Suprapubic skin (tissue), 4 donors: ENCODE data around the gene SLC4A7. TPM values are rescaled to one million over a fixed set of nuclear protein-coding genes. Genes with fewer than 3 reads are reported as not detected.

ENCODE experiments used
- DNase-seq, 2 donors: peaks; one replicate each; pipeline ENCODE4 v3.0.0-alpha.2; 2019; ENCODE audit warnings: low spot score in 2 of 2
- H3K27ac ChIP-seq: fragments of 200-600 bp; sonication (generic); one replicate; pipeline ENCODE4 v1.5.1; 2019
- H3K27me3 ChIP-seq: fragments of 200-600 bp; sonication (generic); one replicate; pipeline ENCODE4 v1.5.1; 2019
- H3K36me3 ChIP-seq: fragments of 200-600 bp; sonication (generic); one replicate; pipeline ENCODE4 v1.5.1; 2019
- H3K4me1 ChIP-seq: fragments of 200-600 bp; sonication (generic); one replicate; pipeline ENCODE4 v1.5.1; 2019
- H3K4me3 ChIP-seq: fragments of 200-600 bp; sonication (generic); one replicate; pipeline ENCODE4 v1.5.1; 2019; ENCODE audit warnings: mild to moderate bottlenecking
- H3K9me3 ChIP-seq: fragments of 200-600 bp; sonication (generic); one replicate; pipeline ENCODE4 v1.5.1; 2019
- CTCF ChIP-seq, 2 donors: fragments of 200-600 bp in 1 of 2; fragments of 450-650 bp in 1 of 2; sonication (generic) in 1 of 2; IDR thresholded peaks; one replicate each; pipeline ENCODE4 v1.5.1; 2016 to 2019; ENCODE audit warnings: antibody characterized with exemption in 2 of 2, mild to moderate bottlenecking in 1 of 2, moderate library complexity in 1 of 2
- EP300 ChIP-seq: sonication (generic); formaldehyde crosslinking; IDR thresholded peaks from one replicate; pipeline ENCODE4 v1.6.1; 2017; ENCODE audit warnings: antibody characterized with exemption
- POLR2A ChIP-seq, 2 donors: fragments of 450-650 bp; IDR thresholded peaks; one replicate each; pipeline ENCODE4 v1.6.1; 2017; ENCODE audit warnings: antibody characterized with exemption in 2 of 2, mild to moderate bottlenecking in 2 of 2, moderate library complexity in 2 of 2
- POLR2AphosphoS5 ChIP-seq, 3 donors: sonication (generic); formaldehyde crosslinking; IDR thresholded peaks; one replicate each; pipeline ENCODE4 v1.6.1; 2017; ENCODE audit warnings: antibody characterized with exemption in 3 of 3
- WGBS: methylation state at CpG from one replicate; pipeline ENCODE4 v1.1.5; 2018; 5-methylcytosine and 5-hydroxymethylcytosine counted together
- total RNA-seq, 4 donors: library from RNA; depleted of rRNA; stranded (reverse); fragments of >200 nt; gene quantifications; one replicate each; pipeline ENCODE4 v1.1.0, GENCODE V29; 2016

SLC4A7 gene
- total RNA-seq, 4 donors from 2014 or later: 10.9 to 17.5 (median 16.1) TPM

DNA sequence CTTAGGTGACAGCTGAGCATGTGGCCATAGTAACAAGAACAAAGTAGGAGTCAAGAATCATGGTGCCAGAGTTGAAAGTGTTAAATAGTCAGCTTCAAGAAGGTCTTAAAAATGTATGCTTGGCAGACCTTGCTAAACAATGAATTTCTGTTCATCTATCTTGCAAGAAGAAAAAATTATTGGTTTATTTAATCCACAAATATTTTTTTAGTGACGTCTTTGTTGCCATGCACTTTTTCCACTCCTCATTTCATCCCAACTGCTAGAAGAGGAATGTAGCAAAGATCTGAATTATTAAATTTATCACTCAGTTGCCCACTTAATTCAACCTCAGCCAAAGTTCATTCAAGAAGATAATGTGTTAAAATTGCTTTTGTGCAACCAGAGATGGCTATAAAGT, 3.2 kb upstream of the SLC4A7 start:
- no peaks in the 10 kb centered on the region for H3K27me3 ChIP-seq
- H3K9me3 ChIP-seq: no peaks in the 10 kb centered on the region
- DNase-seq: no peak
- no peak overlapping the region for H3K4me3 ChIP-seq
- no peak overlapping the region for H3K27ac ChIP-seq
- H3K4me1 ChIP-seq: peaks cover 9% of the 10 kb centered on the region
- TF ChIP-seq EP300: no peak
- TF ChIP-seq POLR2A (IDR thresholded peaks at IDR 0.05): no peak
- TF ChIP-seq POLR2AphosphoS5 (IDR thresholded peaks at IDR 0.05): no peak
- no peak for TF ChIP-seq CTCF (IDR thresholded peaks at IDR 0.05)
- WGBS: 40% methylated on average over 1 of the region's 1 CpG
- H3K36me3 ChIP-seq: no peaks in the 10 kb centered on the region

DNA sequence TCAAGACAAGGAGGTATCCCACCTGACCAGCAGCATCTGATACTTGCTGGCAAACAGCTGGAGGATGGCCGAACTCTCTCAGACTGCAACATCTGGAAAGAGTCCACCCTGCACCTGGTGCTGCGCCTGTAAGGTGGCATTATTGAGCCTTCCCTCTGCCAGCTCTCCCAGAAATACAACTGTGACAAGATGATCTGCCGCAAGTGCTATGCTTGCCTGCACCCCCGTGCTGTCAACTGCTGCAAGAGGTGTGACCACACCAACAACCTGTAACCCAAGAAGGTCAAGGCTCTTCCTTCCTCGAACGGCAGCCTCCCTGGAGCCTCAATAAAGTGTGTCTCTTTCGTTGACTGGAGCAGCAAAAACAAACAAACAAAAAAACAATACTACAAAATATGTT, 2.2 kb upstream of the SLC4A7 start:
- Histone ChIP-seq H3K9me3 (no peaks in the 10 kb centered on the region), H3K27ac (no peak overlapping the region), H3K27me3 (no peaks in the 10 kb centered on the region), H3K4me1 (peaks cover 16% of the 10 kb centered on the region), H3K36me3 (no peaks in the 10 kb centered on the region), H3K4me3 (no peak overlapping the region)
- WGBS: 81% methylated on average over 6 of the region's 7 CpGs
- TF ChIP-seq CTCF (IDR thresholded peaks at IDR 0.05) (no peak), POLR2A (IDR thresholded peaks at IDR 0.05) (no peak), EP300 (no peak), POLR2AphosphoS5 (IDR thresholded peaks at IDR 0.05) (no peak)
- peak in 1 of 2 donors; percentile 65 for DNase-seq

DNA sequence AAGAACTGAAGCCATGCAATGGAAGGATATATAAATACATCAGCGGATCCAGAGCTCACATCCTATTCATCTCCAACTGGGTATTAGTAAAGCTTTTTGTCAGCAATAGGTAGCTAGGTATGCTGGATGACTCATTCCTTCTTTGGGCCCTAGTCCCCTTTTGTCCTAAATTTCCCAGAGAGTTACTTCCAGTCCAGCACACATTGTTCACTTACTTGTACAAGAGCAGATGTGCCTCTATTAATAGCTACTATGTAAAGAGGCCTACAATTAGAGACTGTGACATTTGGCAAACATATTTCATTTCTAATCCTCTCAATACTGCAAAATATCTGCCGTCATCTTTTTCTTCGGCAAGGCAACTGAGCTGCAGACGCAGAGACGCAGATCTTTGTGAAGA, 1.7 kb upstream of the SLC4A7 start:
- no peak for DNase-seq
- no peak for TF ChIP-seq POLR2A (IDR thresholded peaks at IDR 0.05)
- TF ChIP-seq EP300: no peak
- no peak for TF ChIP-seq POLR2AphosphoS5 (IDR thresholded peaks at IDR 0.05)
- TF ChIP-seq CTCF (IDR thresholded peaks at IDR 0.05): no peak
- no peaks in the 10 kb centered on the region for H3K9me3 ChIP-seq
- H3K4me1 ChIP-seq: peaks cover 16% of the 10 kb centered on the region
- H3K27ac ChIP-seq: no peak overlapping the region
- no peak overlapping the region for H3K4me3 ChIP-seq
- 84% methylated on average over 5 of the region's 5 CpGs for WGBS
- H3K36me3 ChIP-seq: no peaks in the 10 kb centered on the region
- no peaks in the 10 kb centered on the region for H3K27me3 ChIP-seq

DNA sequence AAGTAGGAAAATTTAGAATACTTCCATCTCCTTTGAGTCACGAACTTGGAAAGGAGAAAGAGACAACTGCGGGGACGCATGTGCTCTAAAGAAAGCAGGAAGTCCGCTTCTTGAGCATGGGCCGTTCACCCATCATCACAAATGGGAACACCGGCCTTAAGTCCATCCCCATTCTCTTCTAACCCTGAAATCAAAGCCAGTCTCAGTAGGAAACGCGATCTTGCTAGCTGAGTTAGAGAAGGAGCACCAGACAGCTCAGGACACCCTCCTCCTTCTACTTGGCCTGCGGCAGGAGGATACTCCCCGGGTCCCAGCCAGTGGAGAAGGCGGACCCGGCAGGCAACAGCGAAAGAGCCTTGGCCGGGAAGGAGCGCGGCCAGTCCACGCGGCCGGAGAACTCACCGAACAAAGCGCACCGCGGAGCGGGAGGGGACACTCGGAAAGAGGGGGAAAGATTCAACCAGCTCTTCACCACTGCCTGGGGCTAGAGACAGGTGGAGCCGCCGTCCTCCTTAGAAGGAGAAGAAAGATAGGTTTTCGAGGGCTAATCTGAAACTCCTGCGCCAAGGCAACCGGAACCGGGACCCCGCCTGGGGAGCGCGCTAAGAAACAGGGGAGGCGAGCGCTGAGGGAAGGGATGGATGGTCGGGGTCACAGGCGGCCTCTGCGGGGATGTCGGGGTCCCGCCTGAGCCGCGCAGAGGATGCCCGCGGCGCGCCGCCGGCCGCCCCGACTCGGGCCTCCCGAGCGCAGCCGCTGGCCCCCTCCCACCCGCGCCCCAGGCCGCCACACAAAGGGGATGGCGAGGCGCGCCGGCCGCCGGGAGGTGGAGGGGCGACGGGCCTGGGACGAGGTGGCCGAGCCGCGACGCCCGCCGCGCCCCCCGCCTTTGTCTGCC, 818 bp downstream of the SLC4A7 start:
- H3K27ac ChIP-seq: peak overlapping the region; percentile 93
- peak overlapping the region; percentile 92 for H3K4me3 ChIP-seq
- TF ChIP-seq POLR2A (IDR thresholded peaks at IDR 0.05): peak in 1 of 2 donors; percentile 27
- no peak for TF ChIP-seq CTCF (IDR thresholded peaks at IDR 0.05)
- peak; percentile 16 for TF ChIP-seq EP300
- peak in 2 of 3 donors; percentile 9 to 23 for TF ChIP-seq POLR2AphosphoS5 (IDR thresholded peaks at IDR 0.05)
- under 1% methylated on average over 36 of the region's 75 CpGs for WGBS
- no peaks in the 10 kb centered on the region for H3K36me3 ChIP-seq
- peaks cover 30% of the 10 kb centered on the region for H3K4me1 ChIP-seq
- H3K27me3 ChIP-seq: no peaks in the 10 kb centered on the region
- no peaks in the 10 kb centered on the region for H3K9me3 ChIP-seq
- peak; percentile 72 to 82 for DNase-seq

- Histone ChIP-seq H3K36me3 (no peaks in the 10 kb centered on the region), H3K4me3 (no peak overlapping the region), H3K27me3 (no peaks in the 10 kb centered on the region), H3K27ac (no peak overlapping the region), H3K9me3 (no peaks in the 10 kb centered on the region), H3K4me1 (peaks cover 30% of the 10 kb centered on the region)
- WGBS: 91% methylated on average over 2 of the region's 2 CpGs
- TF ChIP-seq EP300 (no peak), CTCF (IDR thresholded peaks at IDR 0.05) (no peak), POLR2AphosphoS5 (IDR thresholded peaks at IDR 0.05) (no peak), POLR2A (IDR thresholded peaks at IDR 0.05) (no peak)
- DNase-seq: no peak
Observed at GRCh38 chr3:27479806-27480543, 4.2 kb downstream of the SLC4A7 start.
